Measurements from ENCODE around the gene NKX1-1. TPM values are rescaled to one million over a fixed set of nuclear protein-coding genes. Genes with fewer than 3 reads are reported as not detected.

Gene NKX1-1
- total RNA-seq, 1 donor from 2014 or later: not detected

DNA sequence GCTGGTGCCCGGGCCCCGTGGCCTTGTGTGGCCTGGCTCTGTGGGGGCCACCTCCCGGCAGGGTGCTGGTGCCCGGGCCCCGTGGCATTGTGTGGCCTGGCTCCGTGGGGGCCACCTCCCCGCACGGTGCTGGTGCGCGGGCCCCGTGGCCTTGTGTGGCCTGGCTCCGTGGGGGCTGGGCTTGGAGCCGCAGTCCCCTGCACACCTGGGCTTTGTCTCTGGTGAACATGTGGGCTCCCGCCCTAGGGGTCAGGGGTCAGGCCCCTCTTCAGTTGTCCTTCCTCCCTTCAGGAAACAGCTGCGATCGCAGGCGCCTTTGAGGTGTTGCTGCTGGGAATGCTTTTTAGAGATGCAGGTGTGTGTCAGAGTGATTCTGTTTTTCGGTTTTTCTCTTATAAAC lies 42.0 kb downstream of the NKX1-1 start:
- Mint-ChIP-seq H3K27ac (no peak overlapping the region), H3K36me3 (no peaks in the 10 kb centered on the region), H3K9me3 (no peaks in the 10 kb centered on the region), H3K27me3 (ENCODE audit: low read depth) (no peaks in the 10 kb centered on the region), H3K4me1 (no peaks in the 10 kb centered on the region), H3K4me3 (no peak overlapping the region)
- DNase-seq (ENCODE audit: low spot score in 2 of 2, unreplicated experiment in 2 of 2): no peak
- no peak for TF ChIP-seq CTCF (IDR thresholded peaks at IDR 0.05; ENCODE audit: unreplicated experiment)

DNA sequence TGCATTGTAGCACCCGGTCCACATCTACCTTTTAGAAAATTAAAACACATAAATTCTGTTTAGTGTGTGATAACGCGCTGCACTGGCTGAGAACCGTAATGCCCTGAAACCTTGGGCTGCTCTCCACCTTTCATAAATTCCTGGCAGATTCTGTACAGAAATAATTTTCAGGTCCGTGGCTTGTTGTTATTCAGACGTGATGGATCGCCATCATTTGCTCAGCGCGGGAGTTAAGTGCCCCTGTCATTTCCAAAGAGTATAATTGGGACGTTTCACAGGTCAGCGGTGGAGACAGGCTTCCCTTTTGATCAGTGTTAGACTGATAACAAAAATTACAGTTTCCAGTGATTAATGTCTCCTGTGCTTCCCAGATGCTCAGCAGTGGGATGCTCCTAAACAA lies 42.7 kb downstream of the NKX1-1 start:
- DNase-seq (ENCODE audit: low spot score in 2 of 2, unreplicated experiment in 2 of 2): no peak
- H3K27me3 Mint-ChIP-seq (ENCODE audit: low read depth): no peaks in the 10 kb centered on the region
- H3K27ac Mint-ChIP-seq: no peak overlapping the region
- H3K36me3 Mint-ChIP-seq: peaks cover 4% of the 10 kb centered on the region
- TF ChIP-seq CTCF (IDR thresholded peaks at IDR 0.05; ENCODE audit: unreplicated experiment): no peak
- no peak overlapping the region for H3K4me3 Mint-ChIP-seq
- no peaks in the 10 kb centered on the region for H3K4me1 Mint-ChIP-seq
- H3K9me3 Mint-ChIP-seq: no peaks in the 10 kb centered on the region

DNA sequence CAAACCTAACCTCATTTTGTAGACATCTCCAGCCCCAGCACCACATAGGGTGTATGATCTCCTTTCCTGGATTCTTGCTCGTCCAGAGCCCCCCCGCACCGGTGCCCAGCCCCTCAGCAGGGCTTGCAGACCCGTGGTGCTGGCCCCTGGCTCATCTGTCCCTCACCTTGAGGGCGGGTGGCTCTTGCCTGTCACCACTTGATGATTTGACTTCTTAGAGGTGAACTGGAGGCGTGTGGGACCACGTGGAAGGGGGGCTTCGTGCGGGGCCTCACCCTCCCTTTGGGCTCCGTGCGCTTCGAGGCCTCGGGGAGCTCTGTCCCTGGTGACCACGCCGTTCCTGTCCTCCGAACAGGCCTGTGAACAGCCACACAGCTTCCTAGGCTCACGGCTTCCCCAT lies 43.7 kb downstream of the NKX1-1 start:
- TF ChIP-seq CTCF (IDR thresholded peaks at IDR 0.05; ENCODE audit: unreplicated experiment): no peak
- Mint-ChIP-seq H3K36me3 (peaks cover 4% of the 10 kb centered on the region), H3K27me3 (ENCODE audit: low read depth) (no peaks in the 10 kb centered on the region), H3K9me3 (no peaks in the 10 kb centered on the region), H3K27ac (no peak overlapping the region), H3K4me1 (no peaks in the 10 kb centered on the region), H3K4me3 (no peak overlapping the region)
- no peak for DNase-seq (ENCODE audit: low spot score in 2 of 2, unreplicated experiment in 2 of 2)

GRCh38 chr4:1362046-1362445 lies 44.2 kb downstream of the NKX1-1 start:
- Mint-ChIP-seq H3K36me3 (peaks cover 4% of the 10 kb centered on the region), H3K4me3 (no peak overlapping the region), H3K9me3 (no peaks in the 10 kb centered on the region), H3K4me1 (no peaks in the 10 kb centered on the region), H3K27ac (no peak overlapping the region), H3K27me3 (ENCODE audit: low read depth) (no peaks in the 10 kb centered on the region)
- DNase-seq (ENCODE audit: low spot score in 2 of 2, unreplicated experiment in 2 of 2): no peak
- TF ChIP-seq CTCF (IDR thresholded peaks at IDR 0.05; ENCODE audit: unreplicated experiment): no peak

- no peaks in the 10 kb centered on the region for H3K4me1 Mint-ChIP-seq
- no peak overlapping the region for H3K4me3 Mint-ChIP-seq
- no peak for TF ChIP-seq CTCF (IDR thresholded peaks at IDR 0.05; ENCODE audit: unreplicated experiment)
- H3K27me3 Mint-ChIP-seq (ENCODE audit: low read depth): no peaks in the 10 kb centered on the region
- peaks cover 4% of the 10 kb centered on the region for H3K36me3 Mint-ChIP-seq
- H3K27ac Mint-ChIP-seq: no peak overlapping the region
- no peaks in the 10 kb centered on the region for H3K9me3 Mint-ChIP-seq
- DNase-seq (ENCODE audit: low spot score in 2 of 2, unreplicated experiment in 2 of 2): no peak
Observed at GRCh38 chr4:1361431-1361830, 44.8 kb downstream of the NKX1-1 start.

All from mesothelial cell of epicardium (in vitro differentiated cells).